ENCODE results near the gene GNG3.
A peak's percentile ranks its signal among the peaks of the same experiment; 100 is the strongest.
"Not testable (repeated sequence)": the region's sequence is repeated elsewhere in the genome, so short reads cannot be mapped to it uniquely, and the experiment has no call there.

Gene GNG3

DNA sequence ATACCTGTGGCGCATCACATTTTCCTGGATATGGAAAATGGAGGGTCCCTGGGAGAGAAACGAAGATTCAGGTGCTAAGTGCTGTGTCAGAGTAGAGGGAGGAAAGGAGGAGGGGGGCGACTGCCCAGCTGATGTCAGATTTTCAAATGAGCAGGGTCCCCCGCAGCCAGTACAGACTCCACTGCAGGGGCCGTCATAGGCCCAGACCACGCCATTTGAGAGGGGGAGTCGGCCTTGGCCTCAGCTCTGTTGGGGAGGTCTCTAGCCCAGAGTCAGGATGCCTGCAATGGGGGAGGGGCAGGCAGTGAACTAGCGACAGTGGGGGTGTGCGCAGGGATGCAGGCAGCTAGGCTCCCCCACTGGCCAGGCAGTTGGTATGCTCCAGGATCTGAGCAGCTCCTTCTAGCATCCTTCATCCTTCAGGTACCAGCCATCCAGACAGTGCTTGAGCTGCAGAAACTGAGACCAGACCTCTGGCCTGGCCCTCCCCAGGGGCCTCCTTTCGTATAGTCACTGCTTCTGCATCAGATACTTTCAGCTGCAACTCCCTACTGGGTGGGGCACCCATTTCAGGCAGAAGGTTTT, at the start of gene GNG3, which contains the start of gene BSCL2:
GNG3 (plus strand) TSS at position 400 of the 585 bp plus-strand sequence. CDS start 620 bp downstream, outside the sequence.
BSCL2 (minus strand) TSS at position 148 of the 585 bp plus-strand sequence. CDS start 229 bp downstream, outside the sequence.
- no peak for DNase-seq (ENCODE audit: low read depth in 2 of 2)

DNA sequence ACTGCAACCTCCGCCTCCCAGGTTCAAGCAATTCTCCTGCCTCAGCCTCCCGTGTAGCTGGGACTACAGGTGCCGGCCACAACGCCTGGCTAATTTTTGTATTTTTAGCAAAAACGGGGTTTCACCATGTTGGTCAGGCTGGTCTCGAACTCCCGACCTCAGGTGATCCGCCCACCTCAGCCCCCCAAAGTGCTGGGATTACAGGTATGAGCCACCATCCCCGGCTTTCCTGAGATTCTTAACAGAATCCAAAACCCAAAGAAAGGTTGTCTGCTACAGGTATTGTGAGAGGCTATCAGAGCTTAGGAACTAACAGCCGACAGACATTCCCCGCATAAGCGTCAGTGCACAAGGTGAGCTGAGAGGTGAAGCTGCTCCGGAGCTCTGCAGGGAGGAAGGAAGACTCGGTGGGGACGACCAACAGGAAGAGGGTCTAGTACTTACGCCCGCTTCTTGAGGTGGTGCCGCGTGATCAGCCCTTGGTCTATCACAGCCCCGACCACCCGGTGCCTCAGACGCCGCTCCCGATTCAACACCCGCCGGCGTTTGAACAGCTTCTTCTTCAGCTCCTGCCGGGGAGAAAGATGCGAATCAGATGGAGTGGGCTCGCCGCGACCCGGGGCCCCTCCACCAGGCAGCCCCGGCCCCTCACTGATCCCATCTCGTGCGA, 42.9 kb upstream of the GNG3 start:
- peak in 1 of 2 experiments; percentile 33 for DNase-seq (ENCODE audit: low read depth in 2 of 2)

DNA sequence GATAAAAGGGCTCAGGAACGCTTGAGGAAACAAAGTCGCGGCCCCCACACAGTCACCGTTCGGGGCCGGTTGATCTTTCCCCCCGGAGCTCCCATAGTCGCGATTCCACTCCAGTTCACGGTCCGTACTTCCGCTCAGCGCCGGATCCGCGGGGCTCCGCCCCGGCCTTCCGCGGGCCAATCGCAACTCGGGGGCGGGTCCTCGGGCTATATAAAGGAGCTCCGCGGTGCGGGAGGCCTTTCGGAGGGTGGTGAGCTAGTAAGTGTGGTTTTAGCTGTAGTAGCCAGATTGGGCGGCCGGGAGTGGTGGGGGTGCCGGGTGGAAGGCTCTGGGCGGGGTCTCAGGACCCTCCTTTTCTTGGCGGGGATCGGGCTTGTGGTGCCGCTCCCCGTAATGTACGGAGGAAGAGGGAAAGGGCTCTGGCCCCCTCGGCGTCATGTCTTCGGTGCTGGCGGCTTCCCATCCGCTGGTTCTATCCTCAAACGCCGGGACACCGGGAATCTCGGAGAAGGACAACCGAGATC, 42.3 kb upstream of the GNG3 start, which contains the start of the genes C11orf98 and CSKMT:
C11orf98 (minus strand) TSS at position 136 of the 524 bp plus-strand sequence; CDS start at position 95, 41 bp downstream.
CSKMT (plus strand) TSS at position 238 of the 524 bp plus-strand sequence. CDS start 568 bp downstream, outside the sequence.
- peak; percentile 96 to 97 for DNase-seq (ENCODE audit: low read depth in 2 of 2)

DNA sequence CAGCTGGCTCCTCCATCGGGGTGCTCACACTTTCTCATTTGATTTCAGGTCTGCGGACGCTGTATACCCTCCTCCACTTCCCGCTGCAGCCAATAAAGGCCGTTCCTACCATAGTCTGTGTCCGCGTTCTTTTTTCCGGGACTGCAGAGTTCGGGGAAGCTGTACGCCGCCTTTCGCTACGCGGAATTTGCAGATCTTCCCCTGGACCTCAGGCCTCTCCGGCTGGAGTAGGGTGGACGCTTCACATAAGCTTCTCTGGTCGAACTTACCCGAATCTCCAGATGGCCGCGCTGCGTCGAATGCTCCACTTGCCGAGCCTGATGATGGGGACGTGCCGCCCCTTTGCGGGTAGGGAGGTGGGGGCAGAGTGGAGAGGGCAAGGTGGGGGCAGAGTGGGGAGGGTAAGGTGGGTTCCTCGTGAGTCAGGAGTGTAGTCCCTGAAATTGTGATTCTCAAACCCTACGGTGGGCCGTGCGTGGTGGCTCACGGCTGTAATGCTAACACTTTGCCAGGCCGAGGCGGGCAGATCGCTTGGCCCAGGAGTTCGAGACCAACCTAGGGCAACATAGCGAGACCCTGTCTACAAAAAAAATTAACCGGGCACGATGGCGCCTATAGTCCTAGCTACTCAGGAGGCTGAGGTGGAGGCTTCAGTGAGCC, 41.7 kb upstream of the GNG3 start:
- DNase-seq (ENCODE audit: low read depth in 2 of 2) = peak in 1 of 2 experiments; percentile 46

DNA sequence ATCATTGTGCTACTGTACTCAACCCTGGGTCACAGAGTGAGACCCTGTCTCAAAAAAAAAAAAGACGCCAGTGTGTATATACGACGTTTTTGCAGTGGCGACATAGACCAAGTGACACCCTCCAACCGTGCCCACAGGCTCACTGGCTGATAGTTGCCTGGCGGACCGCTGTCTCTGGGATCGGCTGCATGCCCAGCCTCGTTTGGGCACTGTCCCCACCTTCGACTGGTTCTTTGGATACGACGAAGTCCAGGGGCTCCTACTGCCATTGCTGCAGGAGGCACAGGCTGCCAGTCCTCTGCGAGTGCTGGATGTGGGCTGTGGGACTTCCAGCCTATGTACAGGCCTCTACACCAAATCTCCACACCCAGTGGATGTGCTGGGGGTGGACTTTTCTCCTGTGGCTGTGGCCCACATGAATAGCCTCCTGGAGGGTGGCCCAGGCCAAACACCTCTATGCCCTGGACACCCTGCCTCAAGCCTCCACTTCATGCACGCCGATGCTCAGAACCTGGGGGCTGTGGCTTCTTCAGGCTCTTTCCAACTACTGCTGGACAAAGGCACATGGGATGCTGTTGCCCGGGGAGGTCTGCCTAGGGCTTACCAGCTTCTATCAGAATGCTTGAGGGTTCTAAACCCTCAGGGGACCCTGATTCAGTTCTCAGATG, 41.1 kb upstream of the GNG3 start:
- DNase-seq (ENCODE audit: low read depth in 2 of 2) = no peak

DNA sequence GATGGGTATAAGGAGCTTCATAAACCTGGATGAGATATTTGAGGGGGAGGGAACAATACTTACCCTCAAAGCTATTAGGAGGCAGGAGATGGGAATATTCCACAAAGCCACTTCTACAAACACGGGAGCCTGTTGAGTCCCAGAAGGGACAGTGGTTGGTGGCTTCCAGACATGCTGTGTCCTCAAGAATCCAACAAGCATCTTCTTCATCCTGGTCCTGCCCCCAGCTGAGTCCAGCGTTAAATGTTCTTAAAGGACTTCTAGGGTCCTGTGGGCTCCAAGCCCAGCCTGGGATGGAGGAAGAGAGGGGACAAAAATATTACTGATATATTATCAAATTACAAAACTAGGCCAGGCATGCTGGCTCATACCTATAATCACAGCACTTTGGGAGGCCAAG, 40.0 kb upstream of the GNG3 start:
- no peak for DNase-seq (ENCODE audit: low read depth in 2 of 2)

DNA sequence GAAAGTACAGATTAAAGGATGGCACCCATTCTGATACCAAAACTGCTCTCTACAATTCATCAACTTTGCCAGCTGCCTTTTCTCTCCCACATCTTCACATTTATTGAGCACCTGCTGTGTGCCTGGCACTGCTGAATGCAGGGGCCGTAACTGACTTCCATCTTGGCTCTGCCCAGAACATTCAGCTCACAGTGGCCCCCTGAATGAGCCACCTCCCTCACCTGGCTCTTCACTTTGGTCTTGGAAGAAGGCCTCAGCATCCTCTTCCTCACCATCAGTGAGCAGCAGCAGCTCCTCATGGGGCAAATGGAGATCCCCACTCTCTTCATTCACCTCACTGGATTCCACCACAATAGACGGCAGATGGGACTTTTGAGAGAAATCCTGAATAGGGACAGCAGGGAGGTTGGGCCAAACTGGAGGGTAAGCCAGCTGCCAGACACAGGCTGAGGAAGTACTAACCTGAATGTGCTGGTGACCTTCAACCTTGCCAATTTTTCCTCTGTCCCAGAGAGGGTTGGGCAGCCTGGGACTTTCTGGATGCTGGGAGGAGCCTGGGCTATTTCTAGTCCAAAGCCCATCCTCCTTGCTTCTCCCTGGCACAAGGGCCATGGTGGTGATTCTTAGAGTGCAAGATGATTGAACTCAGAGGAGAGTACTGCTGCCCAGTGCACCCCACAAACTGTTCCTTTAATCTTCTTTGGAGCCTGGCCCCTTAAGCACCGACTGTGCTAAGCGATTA, 37.9 kb upstream of the GNG3 start:
- no peak for DNase-seq (ENCODE audit: low read depth in 2 of 2)

DNA sequence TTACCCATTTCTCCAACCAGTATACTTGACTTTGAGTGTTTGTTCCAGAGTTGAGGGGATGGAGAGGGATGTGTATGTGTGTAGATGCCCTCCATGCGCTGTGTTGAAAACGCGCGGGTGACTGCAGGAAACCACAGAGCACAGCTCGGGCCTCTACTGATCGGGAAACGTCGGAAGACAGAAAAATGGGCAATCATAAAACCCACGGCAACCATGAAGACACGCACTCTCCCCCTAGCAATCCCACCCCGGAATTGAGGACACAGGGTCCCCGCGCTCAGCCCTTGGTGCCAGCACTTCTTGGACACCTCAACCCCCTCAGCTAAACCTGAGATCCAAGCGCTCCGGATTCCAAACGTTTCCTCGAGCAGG, 36.3 kb upstream of the GNG3 start:
- no peak for DNase-seq (ENCODE audit: low read depth in 2 of 2)

DNA sequence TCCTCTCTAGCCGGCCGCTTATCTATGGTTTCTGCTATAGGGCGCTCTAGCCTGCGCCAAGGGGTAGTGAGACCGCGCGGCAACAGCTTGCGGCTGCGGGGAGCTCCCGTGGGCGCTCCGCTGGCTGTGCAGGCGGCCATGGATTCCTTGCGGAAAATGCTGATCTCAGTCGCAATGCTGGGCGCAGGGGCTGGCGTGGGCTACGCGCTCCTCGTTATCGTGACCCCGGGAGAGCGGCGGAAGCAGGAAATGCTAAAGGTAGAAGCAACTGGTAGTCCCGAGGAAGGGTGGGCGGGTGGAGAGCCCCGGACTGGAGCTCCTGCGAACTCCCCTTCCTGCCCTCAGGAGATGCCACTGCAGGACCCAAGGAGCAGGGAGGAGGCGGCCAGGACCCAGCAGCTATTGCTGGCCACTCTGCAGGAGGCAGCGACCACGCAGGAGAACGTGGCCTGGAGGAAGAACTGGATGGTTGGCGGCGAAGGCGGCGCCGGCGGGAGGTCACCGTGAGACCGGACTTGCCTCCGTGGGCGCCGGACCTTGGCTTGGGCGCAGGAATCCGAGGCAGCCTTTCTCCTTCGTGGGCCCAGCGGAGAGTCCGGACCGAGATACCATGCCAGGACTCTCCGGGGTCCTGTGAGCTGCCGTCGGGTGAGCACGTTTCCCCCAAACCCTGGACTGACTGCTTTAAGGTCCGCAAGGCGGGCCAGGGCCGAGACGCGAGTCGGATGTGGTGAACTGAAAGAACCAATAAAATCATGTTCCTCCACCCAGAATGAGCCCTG, 35.7 kb upstream of the GNG3 start, which contains the start of the genes LBHD1 and UQCC3:
LBHD1 (minus strand) TSS at position 660 of the 782 bp plus-strand sequence. CDS start 2,236 bp downstream, outside the sequence.
UQCC3 (plus strand) TSS at position 66 of the 782 bp plus-strand sequence; CDS start at position 139, 73 bp downstream.
- DNase-seq (ENCODE audit: low read depth in 2 of 2) = peak in 1 of 2 experiments; percentile 69

DNA sequence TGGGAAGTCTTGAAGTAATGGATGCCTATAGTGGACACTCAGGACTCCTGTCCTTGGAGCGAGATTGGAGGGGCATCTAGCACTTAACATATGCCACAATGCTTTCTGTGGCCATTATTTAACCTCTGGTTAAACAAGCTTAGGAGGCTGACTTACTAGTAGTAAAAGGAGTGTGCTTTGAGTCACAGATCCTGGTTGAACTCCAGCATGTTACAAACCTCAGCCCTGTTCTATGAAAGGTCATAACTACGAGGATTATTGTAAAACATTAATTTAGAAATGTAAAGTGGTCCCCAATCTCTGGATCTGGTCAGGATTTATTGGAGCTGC, 34.3 kb upstream of the GNG3 start:
- no peak for DNase-seq (ENCODE audit: low read depth in 2 of 2)

DNA sequence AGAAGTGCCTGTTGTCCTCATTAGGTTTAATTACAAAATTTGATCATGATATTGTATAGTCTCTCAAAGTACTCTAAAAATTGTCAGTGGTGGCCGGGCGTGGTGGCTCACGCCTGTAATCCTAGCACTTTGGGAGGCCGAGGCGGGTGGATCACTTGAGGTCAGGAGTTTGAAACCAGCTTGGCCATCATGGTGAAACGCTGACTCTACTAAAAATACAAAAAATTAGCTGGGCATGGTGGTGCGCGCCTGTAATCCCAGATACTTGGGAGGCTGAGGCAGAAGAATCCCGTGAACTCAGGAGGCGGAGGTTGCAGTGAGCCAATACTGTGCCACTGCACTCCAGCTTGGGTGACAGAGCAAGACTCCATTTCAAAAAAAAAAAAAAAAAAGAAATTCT, 32.1 kb upstream of the GNG3 start:
- not testable (repeated sequence) for DNase-seq (ENCODE audit: low read depth in 2 of 2)

DNA sequence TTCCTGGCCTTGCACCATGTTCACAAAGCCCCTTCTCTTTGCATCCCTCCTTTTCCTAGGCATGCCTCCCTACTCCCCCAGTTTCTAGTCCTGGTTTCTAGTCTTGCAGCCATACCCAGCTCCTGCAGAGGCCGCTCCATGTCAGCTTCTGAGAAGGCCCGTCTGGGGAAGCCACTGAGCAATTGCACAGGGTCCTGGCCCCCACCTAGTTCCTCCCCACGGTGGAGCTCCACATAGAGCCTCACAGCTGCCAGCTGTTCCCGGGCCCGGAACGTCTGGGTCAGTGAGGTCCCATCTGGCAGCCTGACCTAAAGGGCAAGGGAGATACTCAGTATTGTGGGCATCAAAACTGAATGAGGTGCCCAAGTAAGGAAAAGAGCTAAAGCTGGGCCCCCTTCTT, 30.8 kb upstream of the GNG3 start:
- no peak for DNase-seq (ENCODE audit: low read depth in 2 of 2)

DNA sequence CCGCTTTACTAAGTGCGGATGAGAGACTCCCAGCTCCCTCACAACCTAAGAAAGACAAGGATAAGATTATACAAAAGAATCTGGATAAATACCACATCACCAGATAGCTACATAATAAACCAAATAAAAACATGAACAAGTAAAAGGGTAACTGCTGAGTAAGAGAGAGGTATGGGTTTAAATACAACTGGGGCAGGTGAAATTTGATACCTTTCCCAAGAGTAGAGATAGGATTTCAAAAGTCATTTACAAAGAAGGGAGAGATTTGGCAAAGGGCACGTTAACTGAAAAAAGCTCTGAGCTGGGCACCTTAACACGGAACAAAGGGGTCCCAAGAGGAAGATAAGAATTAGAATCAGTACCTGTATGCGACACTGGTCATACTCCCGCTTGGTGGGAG, 30.3 kb upstream of the GNG3 start:
- no peak for DNase-seq (ENCODE audit: low read depth in 2 of 2)

DNA sequence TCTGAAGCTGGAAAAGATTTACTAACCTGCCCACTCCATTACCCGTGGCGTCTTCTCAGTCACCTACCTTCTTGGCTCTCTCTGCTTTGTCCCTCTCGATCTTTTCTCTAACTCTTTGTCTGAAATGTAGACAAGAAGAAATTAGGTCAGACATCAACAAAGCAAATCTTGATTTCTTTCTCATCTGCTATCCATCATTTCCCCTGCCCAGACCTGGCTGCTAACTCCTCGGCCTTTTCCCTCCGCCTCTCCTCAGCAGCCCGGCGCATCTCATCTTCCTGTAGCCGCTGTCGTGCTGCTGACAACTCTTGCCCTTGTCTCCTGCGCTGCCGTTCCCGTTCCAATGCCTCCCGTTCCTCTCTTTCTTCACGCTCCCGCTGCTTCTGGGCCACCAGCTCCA, 29.8 kb upstream of the GNG3 start:
- no peak for DNase-seq (ENCODE audit: low read depth in 2 of 2)

DNA sequence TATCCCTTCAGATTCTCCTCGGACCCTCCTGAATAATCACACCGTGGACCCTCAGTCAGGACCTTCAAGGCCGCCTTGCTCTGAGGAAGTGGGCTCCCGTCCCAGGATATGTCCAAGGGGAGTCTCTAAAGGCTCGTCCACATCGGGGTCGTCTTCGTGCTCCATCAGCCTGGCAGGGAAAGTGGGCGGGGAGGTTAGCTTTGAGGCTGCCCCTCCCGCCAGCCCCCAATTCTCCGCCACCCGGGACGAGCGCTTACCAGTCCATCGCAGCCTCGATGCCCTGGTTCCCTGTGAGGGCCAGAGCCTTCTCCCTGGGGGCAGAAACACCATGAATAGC, 29.1 kb upstream of the GNG3 start:
- no peak for DNase-seq (ENCODE audit: low read depth in 2 of 2)

DNA sequence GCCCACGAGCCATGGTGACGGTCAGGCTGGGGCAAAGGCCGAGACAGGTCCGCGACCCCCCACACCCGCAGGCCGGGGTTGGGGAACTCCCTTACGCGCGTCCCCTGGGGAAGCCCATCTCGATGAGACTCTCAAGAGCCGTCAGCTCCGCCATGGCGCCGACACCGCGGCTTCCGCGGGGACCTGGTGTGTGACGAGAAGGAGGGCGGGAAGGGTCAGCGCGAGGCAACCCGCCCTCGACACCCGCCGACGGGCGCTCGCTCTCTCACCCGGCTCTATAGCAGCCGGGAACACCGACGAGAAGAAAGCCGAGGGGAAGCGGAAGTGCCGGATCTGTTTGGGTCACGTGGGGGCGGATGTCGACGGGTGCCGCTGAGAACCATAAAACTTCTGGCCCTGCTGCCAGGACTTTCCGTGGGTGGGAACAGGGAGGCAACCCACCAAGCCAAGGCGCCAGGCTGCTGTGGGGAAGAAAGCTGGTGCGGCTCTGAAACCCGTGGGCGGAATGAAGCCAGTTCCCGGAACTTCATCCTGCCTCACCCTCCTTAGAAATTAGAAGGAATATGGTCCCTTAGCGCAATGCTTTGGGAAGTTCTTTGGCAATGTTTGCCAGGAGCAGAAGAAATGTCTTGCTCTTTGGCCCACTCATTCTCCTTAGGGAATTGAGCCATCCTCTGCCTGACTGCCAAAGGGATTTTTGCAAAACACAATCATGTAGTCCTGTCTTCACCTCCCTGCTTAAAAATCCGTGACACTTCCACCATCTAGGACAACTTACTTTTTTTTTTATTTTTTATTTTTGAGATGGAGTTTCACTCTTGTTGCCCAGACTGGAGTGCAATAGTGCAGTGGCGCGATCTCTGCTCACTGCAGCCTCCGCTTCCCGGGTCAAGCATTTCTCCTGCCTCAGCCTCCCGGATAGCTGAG, 28.4 kb upstream of the GNG3 start, which contains the start of gene UBXN1:
UBXN1 (minus strand) TSS at position 304 of the 927 bp plus-strand sequence; CDS start at position 154, 150 bp downstream.
- peak; percentile 71 to 86 for DNase-seq (ENCODE audit: low read depth in 2 of 2)

DNA sequence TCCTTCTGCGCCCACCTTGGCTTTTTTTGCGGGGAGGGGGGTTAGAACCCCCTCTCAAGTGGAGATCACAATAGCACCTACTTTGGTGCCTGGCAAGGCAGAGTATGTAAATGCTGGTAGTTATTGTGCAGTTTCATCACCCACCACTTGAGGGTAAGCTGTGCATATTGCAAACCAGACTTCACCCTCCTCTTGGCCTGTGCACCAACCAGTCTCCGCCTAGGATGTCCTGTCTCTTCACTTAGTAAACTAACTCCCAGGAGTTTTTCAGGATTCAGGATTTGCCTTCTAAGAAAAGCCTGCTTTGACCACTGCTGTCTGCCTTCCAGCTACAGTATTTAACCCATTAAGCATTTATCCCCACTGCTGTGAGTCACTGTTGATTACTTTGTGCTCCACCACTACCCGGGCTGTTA, 26.6 kb upstream of the GNG3 start:
- DNase-seq (ENCODE audit: low read depth in 2 of 2) = no peak

DNA sequence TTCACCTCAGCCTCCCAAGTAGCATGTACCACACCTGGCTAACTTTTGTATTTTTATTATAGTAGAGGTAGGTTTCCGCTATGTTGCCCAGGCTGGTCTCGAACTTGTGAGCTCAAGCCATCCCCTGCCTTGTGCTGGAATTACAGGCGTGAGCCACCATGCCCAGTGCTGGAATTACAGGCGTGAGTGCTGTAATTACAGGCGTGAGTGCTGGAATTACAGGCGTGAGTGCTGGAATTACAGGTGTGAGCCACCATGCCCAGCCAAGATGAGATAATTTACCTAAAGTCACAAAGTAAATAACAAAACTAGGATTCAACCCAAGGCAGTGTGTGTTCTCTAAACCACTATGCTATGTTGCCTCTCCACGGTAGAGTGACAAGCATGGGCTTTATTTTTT, 25.0 kb upstream of the GNG3 start:
- DNase-seq (ENCODE audit: low read depth in 2 of 2) = no peak
